HG03039 (cell line): ENCODE data around the gene TUBB.

Experiments
- ATAC-seq: cut with Tn5 transposase; IDR thresholded peaks from one replicate; pipeline ENCODE4 v1.9.1; 2021; ENCODE audit warnings: mild to moderate bottlenecking, moderate library complexity; ENCODE audit not compliant: unreplicated experiment

Gene TUBB

DNA sequence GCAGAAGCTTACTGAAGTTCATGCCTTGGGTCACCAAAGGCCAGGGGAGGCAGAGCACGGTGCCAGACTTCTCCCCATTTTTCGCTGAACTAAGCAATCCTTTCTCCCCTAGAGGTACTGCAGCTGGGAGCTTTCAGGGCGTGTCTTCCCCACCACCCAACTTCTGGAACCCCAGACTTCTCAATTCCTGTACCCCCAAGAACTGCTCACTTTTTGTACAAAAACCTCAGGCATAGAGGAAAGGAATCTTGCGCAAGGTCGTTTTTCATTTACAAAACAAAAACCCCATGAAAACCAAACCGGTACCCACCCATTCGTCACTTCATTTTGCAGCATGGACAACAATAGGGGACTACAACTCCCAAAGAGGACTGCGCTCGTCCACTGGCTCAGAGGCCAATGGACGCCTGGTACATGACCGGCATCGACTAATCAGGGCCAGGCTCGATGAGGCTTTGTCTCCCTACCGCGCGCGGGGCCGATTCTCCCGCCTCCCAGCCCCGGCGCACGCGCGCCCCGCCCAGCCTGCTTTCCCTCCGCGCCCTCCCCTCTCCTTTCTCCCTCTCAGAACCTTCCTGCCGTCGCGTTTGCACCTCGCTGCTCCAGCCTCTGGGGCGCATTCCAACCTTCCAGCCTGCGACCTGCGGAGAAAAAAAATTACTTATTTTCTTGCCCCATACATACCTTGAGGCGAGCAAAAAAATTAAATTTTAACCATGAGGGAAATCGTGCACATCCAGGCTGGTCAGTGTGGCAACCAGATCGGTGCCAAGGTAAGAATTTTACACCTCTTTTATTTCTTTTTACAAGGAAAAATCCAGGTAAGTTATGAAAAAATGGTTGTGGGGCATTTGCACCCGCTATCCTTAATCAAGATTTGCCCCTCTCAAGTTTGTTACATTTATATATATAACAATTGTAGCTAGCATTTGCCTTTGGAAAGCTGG is at the start of gene TUBB:
Gene TUBB, plus strand, starts transcription at position 562 of the 947 bp plus-strand sequence. Its CDS starts 155 bp downstream, at position 717.
- peak; percentile 33 for ATAC-seq

DNA sequence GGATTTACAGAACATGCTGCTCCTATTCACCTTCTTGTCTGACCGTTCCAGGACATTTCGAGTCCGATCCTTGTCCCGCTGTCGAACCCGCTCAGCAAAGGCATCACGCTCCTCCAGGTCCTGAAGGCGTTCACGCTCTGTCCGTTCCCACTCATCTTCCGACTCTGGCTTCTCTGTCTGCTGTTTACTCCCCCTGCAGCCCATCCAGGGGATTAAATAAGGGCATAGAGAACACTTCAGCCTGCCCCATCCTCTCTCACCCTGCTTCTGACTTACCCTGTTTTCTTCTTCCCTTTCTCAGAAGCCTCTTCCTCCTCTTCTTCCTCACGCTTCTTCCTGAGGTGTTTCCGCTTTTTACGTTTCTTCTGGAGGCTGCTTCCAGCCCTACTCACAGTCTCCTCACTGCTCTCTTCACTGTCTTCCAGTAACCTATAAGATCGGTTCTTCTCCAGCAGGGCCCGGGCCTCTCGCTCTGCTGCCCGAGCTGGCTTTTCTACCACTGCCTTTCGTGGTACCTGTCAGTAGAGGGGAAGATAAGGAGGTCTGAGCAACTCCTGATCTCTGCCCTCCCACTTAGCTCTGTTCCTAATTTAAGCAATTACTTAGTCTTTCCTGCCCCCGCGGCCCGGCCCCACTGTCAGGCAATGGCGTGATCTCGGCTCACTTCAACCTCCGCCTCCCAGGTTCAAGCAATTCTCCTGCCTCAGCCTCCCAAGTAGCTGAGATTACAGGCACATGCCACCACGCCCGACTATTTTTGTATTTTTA is 49.2 kb upstream of the TUBB start:
- no peak for ATAC-seq

DNA sequence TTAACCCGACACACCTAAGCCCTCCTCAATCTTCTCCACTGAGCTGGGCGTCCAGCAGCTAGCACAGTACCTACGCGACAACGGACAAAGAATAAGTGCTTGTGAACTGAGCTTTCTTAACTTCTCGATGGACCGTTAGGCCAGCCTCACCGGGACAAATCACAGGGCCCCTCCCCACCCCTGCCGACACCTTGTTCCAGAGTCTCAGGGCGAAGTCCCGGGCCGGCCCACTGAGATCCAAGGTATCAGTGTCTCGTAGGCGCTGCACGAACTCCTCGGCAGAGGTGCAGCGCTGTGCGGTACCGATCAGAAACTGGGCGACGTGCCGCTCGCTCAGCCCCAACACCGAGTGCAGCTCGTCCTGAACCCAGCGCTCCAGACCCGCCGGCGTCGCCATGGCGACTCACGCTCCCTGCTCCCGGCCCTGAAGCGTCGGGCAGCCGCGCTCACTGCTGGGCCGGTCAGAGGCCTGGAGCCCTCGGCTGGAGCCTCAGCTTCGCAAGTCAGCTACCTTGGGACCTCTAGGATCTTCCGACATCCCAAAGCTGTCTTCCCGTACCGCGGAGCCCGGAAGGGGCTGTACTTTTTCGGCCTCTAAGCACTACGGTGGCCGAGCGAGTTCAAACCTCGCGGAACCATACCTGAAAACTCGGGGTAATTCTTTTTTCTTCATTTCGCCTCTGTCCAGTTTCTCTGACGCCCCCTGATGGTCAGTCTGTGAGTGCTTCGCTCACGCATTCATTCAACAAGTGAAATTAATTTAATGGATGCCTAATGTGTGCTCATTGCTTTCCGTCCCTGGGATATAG is 47.5 kb upstream of the TUBB start, which contains the start of gene DHX16:
Gene DHX16, minus strand, starts transcription at position 562 of the 809 bp plus-strand sequence. Its CDS starts 165 bp downstream, at position 397.
- ATAC-seq: peak; percentile 60

DNA sequence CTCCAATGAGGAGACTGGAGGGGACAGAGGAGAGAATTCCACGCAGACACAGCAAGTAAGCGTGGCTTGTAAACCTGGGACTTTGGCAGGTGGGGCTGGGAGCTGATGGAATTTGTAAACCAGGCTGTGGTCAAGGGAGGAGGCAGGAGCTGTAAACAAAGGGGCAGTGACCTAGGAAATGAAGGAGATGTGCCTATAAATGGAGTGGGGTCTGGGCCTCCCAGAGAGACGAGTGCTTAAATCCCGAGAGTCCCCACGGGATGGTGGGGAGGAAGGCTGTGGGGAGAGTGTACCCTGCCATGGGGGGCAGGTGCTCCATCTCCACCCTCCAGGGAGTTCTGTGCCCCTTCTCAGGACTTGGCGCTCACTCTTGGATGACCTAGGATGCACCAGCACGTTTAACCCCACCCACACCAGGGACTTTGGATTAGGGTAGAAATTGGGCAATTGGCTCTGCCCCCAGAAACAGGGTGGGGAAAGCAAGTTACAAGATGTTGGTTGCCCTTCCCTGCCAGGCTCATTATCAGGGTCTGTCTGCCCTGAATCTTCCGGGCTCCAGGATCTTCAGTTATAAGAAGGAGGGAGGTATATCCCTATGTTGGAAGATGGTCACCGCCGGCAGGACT is 43.4 kb upstream of the TUBB start:
- ATAC-seq: no peak

DNA sequence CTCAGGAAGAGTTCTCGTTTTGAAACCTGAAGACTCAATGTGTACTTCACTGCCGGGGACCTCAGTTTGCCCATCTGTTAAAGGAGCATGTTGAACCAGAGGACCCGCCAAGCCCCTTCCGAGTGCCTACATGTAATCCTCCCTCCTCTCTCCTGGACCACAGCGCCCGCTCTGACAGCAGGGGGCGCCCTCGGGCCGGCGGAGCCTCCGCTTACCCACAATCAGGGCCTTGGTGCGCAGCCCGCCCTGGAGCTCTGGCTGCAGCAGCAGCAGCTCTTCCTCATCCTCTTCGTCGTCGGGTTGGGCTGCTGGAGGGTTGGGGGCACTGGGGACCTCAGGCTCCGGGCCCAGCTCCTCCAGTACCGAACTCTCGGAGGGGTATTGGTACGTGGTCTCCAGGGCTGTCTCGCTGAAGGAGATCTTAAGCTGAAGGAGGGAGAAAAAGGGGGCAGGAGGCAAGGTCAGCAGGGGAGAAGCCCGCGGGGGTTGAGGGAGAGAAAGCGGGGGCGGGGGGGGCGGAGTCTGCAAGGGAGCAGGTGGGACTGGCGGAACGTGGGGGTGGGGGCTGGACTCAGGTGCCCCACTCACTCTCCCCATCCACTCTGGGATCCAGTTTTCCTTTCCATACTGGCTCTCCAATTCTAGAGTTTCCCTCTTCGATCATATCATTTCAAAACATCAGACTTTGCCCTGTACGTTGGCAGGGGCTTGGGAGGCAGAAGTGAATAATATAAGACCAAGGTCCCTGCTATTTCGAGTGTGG is 41.0 kb upstream of the TUBB start:
- no peak for ATAC-seq

DNA sequence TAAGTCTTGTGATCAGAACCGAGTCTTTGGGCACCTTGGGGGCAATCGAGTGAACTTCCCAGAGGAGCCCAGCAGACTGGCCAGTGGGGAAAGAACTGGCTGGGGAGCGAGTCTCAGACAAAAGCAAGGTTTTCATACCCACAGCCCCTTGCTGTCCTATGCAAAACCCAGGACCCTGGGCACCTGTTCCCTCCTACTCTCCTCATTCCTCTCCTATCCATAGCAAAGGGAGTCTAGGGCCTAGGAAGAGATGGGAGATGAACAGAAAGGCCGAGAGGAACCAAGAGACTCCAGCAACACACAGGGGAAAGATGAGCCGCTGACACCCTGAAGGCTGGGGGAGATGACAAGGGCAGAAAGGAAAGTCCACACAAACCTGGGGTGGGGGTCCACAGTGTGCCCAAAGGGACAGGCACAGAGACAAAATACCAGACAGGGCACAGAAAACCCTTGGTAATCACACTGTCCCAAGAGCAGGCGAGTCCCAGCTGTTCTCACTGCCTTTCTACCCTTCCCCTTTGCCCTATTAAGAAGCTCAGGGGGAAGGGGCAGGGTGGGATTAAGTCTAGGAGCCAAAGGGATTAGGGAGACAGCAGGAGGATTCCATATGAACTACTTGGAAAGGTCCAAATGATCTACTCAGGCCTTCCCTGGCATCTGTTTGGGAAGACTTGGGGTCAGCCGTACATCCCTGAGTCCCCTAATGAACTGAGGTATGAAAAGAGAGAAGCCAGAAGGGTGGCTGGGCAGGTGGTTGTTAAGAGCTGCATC is 40.2 kb upstream of the TUBB start:
- no peak for ATAC-seq

DNA sequence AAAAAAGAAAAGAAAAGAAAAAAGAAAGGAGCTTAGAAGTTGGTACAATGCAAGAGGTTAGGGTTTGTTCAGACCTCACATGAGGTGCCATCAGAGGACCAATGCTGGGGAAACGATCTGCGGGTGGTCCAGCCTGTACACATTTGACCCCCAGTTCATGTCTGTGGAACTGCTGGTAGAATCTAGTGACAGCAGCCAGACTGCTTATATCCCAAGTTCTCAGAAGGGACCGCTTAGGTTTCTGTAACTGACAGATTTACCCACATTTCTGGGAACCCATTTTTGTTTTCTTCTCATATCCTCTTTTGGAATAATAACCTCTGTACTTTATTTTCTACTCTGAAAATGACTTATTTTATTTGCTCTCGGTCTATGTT is 38.4 kb upstream of the TUBB start:
- ATAC-seq: no peak

DNA sequence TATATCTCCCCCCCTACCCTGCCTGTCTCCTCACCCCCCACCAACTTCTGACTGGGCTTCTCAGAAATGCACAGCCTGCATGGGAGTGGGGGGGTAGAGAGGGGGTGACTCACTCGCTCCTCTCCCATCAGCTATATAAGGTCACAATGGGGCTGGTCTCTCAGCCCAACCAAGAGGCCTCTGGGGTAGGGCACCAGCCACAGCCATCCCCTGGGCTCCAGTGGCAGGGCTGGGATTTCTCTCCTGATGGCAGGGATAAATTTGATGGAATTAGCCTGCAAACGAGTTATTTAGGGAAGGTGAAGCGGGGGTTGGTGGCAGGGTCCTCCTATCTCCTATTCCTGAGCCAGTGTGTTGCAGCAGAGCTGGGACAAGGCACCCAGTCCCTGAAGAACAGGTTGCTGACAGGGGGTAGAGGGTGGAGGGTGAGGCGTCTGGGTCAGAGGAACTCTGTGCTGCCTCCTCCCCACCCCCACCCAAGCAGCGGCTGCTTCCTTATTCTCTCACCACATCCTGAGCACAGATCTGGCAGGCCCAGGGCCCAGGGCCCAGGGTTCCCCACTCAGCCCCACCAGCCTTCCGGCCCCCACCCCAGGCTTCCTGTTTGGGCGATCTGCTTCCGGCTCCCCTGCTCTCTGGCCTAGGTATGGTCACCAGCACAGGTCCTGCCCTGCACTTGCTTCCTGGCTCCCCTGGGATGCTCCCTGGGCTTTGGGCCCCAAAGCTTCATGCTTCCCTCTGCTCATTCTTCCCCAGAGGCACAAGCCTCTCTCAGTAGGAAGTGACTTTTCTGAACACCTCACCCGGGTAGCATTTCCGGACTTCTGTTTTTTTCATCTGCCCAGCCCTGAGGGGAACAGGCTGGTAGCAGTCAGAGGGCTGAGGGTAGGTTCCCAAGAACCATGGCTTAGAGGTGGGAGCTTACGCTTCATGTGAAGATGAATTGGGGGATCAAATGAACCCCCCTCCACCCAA is 37.7 kb upstream of the TUBB start:
- ATAC-seq: no peak

DNA sequence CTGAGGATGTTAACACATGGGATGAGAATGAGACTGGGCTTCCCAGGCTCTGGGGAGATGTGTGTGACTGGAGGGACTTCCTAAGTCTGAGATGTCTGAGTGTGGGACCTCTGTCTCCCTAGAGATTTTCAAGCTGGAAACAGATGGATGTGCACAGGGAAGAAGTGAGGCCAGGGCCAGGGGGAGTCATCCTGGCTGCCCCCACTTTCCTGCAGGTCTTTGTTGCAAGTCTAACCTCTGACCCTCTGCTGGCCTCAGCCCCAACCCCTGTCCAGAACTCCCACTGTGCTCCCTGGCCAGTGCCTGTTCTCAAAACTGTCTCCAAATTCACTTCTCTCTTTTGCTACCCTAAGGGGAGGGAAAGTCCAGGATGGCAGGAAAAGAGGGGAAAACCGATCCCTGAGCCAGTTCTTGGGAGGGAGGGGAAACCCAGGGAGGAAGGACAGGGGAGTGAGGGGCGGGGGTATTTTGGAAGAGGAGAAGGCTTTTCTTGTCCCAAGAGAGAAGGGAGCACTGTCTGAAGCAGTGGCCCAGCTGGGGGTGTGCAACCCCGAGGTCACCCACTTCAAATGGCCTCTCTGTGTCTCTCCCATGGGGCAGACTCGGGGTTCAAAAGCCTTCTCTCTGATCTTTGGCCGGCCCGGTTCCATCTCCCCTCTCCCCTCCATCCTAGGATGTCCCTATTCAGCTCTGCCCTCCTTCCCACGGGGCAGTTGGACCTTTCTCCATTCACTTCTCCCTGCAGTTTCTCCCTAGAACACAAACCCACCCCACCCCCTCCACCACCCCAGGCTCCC is 36.8 kb upstream of the TUBB start:
- ATAC-seq: no peak

DNA sequence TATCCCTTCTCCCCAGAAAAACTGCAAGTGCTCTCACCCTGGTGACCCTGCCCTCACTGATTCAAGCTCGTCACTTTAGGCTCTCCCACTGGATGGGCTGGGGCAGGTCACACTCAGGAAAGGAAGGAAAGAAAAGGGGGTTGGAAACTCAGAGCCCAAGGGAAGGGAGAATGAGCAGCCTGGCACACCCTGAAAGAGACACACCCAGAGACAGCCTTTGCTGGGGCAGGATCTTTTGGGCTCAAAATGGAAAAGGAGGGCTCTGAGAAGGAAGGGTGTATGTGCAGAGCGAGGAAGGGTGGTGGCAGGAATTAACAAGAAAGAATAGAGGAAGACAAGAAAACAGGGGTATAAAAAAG is 36.2 kb upstream of the TUBB start:
- ATAC-seq: no peak

DNA sequence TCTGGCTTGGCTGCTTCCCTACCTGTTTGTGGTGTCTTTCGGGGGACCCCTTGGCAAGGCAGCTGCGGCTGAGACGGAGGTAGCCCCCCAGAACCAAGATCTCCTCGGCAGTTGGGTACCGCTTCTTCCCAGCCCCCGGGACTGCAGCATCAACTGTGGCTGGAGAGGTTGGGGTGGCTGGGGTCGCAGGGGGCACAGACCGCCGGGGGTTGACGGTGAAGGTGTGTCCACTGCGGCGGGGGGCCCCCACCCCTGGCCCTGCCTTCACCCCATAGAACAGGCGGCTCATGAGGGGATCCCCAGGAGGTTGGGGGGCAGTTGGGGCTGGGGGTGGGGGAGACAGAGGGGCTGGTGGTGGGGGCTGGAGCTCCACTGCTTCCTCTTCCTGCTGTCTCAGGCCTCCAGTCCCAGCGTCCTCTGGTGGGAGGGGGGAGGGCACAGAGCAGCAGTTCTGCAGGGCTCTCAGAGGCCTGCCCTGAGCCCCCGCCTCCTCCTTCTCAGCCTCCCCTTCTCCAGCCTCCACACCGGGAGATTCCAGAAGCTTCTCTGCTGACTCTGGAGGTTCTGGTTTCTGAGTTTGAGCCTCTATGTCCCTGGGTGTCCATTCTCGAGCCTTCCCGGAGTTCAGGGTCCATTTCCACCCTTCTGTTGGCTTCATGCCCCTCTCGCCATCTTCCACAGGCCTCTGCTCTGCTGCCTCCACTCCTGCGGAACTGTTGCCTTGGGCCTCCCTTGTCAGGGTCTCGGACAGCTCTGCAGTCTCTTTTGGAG is 35.6 kb upstream of the TUBB start:
- ATAC-seq: no peak

DNA sequence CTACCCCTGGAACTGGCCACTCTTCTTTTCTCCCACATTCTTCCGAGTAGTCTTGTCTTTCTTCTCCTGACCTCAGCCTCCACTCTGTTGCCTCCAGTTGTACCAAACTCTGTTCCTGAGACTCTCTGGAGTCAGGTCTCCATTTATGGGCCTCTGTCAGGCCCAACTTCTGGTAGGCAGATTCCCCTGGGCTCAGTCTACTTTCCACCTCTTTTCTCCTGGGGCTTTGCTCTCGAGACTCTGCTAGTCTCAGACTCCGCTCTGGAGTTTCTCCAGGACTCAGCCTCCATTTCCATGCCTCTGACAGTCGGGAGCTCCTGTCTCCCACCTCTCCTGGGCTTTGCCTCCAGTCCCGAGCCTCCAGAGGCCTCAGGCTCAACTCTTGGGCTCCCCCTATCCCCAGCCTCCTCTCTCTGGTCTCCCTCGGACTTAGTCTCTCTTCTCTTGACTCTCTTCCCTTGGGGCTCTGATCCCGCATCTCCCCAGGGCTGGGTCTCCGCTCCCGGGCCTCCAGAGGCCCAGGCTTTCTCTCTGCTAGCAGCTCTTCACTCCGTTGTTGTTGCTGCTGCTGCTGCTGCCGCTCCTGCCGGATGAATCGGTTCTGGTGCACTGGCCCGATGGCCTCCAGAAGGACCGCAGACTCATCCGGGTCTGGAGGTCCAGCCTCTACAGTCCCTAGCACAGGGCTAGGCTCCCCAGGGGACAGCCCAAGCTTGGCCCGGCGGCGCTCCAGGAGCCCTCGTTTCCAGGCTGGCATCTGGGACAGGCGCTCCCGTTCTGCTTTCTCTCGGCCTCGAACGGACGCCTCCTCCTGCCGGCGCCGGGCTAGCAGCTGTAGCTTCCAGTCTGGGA is 34.8 kb upstream of the TUBB start:
- ATAC-seq: no peak

DNA sequence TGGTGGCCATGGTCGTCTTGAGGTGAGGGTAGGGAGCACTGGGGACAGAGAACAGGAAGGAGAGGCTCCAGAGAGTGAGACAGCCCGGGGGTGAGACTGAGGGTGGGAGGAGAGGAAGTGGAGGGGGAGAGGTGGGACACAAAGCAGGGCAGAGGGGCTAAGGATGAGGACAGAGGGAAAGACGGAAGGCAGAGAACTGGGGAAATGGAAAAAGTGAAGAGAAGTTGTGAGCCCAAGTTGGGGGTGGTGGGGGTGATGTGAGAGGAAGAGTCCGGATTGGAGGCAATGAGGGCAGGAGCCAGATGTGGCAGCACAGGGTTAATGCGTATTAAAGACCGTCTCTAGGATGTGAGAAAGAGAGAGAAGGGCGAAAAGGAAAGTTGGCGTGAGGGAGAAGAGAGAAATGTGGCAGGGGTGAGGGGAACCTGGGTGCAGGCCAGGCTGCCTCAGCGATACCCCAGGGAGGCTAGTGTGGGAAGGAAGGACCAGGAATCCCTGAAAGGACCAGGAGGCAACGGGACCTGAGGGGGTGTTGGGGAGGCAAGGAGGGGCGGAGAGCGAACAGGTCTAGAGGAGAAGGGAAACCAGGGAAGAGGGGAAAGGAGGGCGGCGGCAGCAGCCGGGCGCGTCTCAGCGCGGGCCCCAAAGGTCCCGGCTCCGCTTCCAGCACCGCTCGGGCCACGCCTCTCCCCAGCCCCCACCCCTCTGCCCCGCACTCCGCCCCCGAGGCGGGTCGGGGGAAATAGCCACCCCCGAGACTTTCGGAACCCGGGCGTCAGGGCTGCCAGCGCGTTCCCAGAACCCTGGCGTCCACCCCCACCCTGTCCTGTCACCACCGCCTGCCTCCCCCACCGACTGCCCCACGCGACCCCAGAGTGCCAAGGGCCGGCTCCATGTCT is 33.9 kb upstream of the TUBB start, which contains the start of gene PPP1R18:
Gene PPP1R18, minus strand, starts transcription at position 637 of the 899 bp plus-strand sequence. Its CDS starts 627 bp downstream, at position 10.
- no peak for ATAC-seq

DNA sequence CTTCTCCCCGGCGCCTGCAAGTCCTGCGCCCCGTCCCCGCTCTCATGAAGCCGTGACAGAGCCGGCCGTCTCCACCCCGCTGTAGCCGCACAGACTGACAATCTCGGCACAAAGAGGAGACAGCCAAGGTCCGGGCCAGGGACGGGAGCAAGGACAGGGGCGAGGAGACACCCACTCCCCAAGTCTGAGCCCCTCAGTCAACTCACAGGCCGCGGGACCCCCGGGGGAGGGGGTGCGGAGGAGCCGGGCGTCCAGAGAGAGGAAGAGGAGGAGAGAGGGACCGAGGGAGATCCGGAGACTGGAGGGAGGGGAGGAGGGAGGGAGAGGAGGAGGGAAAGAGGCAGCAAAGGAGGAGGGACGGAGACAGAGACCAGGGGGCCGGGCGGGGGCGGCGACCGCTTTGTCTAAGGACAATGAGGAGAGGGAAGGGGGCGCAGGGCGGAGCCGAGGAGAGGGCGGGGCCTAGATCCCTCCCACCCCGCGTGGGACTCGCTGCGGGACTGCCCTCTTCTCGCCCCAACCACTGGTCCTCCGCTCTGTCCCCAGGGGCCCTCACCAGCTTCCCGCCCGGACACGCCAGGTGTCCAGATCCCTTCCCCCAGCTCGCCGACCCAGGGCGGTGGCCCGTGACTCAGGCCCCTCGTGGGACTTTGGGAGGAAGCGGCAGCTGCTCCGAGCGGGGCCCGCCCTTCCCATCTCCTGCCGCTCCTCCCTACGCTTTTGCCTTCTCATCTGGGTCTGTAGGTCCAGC is 33.1 kb upstream of the TUBB start:
- peak; percentile 29 for ATAC-seq
